ENCODE results near the gene OSER1.
A peak's percentile ranks its signal among the peaks of the same experiment; 100 is the strongest.
"Not testable (repeated sequence)": the region's sequence is repeated elsewhere in the genome, so short reads cannot be mapped to it uniquely, and the experiment has no call there.

OSER1 gene

DNA sequence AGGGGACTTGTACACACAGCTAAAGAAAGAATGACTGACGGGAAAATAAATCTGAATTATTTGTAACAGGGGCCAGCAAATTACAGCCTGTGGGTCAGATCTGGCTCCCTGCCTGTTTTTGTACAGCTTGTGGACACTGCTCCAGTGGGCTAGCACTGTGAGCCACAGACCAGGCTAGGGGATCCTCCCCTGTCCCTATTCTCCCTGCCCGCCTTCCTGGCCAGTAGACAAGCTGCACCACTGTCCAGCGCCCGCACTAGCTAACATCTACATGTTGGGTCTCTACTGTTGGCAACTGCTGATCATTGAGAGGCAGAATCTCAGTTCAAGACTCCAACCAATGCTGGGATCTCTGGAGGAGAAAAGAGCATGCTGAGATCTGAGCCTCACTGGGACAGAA, 10.7 kb downstream of the OSER1 start:
- DNase-seq: no peak

DNA sequence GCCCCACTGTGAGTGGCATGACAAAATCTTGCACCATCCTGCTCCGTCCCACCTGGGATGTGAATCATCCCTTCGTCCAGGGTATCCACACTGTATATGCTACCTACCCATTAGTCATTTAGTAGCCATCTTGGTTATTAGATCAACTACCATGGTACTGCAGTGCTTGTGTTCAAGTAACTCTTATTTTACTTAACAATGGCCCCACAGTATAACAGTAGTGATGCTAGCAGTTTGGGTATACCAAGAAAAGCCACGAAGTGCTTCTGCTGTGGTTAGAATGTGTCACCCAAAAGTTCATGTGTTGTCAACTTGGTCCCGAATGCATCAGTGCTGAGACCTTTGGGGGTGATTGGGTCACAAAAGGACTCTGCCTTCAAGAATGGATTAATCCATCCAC, 11.7 kb downstream of the OSER1 start:
- no peak for DNase-seq

DNA sequence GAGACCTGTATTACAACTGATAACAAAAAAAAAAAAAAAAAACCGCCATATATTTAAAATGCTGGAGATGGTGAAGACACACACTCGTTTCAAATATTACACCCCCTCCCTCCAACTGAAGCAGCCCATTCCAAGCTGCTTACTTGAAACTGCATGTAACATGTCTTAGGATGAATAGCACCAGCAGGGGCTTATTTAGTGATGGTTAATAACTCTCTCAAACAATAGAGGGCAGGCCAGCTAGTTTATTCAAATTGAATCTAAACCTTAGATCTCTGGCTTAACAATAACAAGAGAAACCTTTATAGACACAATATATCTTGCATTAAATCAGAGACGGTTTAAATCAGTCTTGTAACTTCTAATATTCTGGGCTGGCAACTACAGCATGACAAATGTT, 14.3 kb downstream of the OSER1 start:
- DNase-seq: no peak

DNA sequence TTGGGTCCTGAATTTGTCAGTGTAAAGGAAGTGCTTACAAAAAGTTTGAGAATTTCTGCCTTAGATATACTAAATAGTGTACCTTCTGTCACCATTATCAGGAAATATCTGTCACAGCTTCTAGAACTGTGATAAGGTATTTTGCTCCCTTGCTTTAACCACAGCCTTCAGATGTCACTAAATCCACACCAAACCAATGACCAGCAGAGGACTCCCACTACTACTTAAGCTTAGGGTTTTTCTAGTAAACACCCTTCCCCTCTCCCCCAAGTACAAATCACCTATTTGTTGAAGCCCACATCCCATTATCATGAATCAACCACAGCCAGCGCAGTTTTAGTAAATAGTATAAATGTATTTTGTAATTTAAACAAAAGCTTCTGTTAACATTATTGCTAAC, 15.0 kb downstream of the OSER1 start:
- no peak for DNase-seq

DNA sequence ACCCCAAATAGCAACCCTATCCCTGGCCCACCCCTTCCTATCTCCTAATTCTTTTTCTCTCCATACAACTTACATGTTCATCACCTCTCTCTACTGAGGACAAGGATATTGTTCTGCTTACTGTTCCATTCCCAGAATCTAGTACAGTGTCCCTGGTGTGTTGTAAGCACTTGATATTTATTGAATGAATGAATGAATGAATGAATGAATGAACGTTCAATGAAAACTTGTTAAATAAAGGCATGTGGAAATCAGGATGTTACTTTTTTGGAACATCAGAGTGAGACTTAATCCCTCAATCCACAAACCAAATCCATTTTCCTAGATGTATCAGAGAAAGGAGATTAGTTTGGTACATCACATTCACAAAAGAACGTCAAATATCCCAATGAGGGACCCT, 16.8 kb downstream of the OSER1 start:
- DNase-seq: no peak

DNA sequence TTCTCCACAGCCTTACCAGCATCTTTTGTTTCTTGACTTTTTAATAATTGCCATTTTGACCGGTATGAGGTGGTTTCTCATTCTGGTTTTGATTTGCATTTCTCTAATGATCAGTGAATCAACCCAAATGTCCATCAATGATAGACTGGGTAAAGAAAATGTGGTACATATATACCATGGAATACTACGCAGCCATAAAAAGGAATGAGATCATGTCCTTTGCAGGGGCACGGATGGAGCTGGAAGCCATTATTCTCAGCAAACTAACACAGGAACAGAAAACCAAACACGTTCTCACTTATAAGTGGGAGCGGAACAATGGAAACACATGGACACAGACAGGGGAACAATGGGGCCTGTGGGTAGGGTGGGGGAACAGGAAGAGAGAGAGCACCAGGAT, 18.9 kb downstream of the OSER1 start:
- not testable (repeated sequence) for DNase-seq

DNA sequence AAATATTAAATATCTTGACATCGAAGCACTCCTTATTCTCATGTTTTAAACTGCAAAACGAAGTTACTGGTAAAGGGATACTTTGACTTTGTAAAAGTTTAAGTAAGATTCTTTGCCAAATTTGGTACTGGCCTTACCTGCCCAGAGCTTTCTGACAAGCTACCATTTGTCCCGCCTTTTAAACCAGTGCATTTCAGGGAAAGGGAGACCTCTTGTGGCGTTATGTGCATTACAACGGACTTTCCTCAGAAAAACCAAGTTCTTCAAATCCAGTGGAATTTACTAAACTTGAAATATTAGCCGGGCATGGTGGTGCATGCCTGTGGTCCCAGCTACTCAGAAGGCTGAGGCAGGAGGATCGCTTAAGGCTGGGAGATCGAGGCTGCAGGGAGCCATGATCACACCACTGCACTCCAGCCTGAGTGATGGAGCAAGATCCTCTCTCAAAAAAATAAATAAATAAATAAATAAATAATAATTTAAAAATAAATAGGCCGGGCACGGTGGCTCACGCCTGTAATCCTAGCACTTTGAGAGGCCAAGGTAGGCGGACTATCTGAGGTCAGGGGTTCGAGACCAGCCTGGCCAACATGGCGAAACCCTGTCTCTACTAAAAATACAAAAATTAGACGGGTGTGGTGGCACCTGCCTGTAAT, 20.2 kb downstream of the OSER1 start:
- peak; percentile 44 to 50 for DNase-seq

DNA sequence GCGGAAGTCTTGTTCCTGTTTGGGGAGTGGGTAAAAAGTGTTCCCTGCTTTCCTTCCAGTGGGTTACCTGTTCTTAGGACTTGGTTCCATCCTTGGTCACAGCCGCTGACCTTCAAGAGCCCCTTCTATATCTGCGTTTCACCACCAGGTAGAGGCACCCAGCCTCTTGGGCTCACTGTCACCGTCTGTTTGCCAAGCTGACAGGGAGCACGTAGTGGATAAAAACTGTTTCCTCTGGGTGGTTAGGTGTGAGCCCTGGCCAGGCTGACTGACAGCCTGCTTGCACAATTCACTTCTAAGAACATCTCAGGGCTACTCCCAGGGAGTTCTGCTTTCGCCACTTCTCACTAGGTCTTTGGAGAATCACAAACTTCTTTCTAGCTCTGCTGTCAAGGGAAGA, 21.8 kb downstream of the OSER1 start:
- DNase-seq: no peak

DNA sequence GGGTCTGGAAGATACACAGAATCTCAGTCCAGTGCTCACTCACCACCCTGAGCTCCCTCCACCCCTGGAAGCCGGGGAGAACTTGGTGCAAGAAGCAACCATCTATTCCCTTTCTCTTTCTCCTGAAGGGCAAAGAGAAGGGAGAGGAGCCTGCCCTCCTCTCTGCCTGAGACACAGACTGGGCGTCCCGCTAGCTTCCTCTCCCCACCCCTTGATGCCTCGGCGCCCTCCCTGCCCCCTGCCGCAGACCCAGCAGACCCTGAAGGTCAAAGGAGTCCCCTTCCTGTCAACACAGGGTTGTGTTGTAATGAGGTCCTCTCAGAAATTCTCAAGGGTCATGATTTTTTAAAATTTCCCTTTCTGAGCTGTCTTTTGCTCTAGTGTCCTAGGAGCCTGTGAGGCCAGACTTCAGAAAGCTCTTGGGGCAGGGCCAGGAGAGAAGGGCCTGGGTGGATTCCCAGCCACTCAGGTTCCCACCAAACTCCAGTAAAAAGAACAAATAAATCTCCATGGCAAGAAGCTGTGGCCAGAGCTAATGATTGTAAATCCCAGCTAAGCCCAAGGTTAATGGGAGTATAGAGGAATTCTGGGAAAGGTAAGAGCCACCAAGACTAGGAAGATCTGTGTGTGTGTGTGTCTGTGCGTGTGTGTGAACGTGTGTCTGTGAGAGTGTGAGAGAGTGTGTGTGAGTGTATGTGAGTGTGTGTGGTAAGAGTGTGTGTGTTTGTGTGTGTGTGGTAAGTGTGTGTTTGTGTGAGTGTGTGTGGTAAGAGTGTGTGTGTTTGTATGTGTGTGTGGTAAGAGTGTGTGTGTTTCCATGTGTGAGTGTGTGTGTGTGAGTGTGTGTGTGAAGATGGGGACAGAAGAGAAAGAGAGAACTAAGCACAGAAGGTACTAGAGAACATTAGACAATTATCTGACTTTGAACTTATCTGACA, 22.5 kb downstream of the OSER1 start:
- DNase-seq: no peak

DNA sequence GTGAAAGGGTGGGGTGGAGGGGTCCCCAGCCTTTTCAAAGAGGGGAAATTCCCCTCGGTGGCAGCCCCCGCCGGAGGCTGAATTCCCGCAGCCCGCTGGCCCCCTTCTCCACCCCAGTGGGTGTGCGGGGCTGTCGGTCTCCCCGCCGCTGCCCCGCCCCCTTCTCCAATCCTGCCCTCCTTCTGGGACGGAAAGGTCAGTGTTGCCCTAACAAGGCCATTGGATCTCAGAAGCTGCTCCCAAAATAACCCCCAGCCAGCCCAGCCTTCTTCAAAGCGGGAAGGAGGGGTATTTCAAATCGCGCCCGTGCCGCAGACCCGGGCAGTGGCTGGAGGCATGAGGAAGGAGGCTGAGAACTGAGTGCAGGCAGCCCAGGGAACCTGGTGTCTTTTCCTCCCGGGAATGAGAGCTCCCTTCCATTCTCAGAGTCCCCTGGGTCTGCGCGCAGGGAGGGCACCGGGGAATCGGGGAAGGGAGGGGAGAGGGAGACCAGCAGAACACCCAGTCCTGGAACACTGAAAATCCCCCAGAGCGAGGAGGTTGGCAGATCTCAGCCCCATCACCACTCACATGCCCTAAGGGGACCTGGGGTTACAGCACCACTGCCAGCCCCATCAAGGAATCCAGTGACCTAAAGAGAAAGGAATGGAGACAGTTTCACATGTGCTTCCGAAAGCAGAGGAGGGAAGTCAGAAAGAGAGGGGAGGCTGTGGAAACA, 23.4 kb downstream of the OSER1 start, which contains the start of gene JPH2:
Gene JPH2, minus strand, starts transcription at position 135 of the 718 bp plus-strand sequence. CDS start 483 bp downstream, outside the sequence.
- no peak for DNase-seq

DNA sequence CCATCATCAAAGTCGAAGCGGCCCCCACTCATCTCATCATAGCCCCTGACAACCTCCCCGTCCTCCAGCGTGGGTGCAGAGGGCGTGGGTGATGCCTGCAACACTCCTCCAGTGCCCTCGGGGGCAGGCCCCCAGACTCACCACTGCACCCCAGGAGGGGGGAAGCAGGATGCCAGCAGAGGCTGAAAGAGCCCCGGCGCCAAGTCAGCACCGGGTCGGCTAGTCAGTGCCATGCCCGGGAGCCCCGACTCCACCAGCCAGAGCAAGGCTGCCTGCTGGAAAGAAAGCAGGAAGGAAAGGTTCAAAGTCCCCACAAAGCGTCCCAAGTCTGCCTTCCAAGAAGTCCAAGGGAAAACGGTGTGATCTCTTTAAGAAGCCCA, 23.9 kb downstream of the OSER1 start:
- no peak for DNase-seq

DNA sequence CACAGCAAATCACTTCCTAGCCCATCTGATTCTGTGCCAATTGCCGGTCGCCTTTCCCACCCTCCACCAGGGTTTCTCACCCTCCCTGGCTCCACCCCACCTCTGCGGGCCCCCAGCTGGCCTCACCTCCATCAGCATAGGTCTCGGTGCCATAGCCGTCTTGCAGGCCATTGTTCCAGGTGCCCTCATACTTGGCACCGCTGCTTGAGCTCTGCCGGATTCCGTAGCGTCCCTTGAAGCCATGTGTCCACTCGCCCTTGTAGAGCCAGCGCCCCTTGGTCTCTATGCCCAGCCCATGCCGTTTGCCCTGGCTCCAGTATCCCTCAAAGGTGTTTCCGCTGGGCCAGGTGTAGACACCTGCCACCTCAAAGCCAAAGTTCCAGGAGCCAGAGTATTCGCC, 24.4 kb downstream of the OSER1 start:
- no peak for DNase-seq

DNA sequence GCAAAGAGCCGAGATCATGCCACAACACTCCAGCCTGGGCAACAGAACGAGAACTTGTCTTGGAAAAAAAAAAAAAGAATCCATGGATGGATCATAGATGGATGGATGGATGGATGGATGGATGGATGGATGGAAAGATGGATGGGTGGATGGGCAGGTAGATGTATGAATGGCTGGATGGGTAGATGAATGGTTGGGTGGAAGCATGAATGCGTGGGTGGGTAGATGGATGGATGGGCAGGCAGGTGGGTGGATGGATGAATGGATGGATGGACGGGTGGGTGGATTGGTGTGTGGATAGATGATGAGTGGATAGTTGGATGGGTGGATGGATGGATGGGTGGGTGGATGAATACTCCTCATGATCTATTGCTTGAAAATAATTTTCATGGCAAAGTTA, 25.0 kb downstream of the OSER1 start:
- no peak for DNase-seq

DNA sequence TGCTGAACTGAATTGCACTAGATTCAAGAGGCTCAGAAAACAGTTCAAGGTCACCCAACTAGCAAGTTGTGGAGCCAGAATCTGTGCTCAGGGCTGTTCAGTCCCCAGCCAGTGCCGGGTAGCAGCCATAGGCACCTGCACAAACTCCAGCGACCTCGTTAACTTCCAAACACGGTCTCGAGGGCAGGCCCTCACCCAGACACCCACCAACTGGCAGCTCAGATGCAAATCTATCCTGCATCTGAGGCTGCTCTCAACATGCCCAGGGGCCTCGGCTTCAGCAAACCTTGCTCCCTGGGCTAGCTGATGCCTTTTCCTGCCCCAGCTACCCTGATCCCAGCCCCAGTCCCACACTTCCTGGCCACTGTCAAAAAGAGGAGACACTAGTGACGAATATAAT, 27.3 kb downstream of the OSER1 start:
- DNase-seq: no peak

DNA sequence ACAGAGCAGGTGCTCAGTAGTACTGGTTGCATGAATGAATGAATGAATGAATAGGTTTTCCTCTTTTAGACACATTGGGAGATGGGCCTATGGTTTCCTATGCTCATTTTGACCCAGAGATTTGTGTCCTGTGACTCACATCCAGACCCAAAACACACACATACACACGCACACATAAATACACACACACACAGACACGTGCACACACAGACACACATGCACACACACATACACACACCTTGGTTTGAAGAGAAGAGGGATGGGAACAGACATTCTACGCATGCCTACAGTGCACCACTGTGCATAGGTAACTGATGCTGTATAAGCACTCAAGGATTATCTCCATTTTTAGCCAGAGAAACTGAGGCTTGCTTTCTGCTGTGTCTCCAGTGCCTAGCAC, 27.7 kb downstream of the OSER1 start:
- DNase-seq: no peak

DNA sequence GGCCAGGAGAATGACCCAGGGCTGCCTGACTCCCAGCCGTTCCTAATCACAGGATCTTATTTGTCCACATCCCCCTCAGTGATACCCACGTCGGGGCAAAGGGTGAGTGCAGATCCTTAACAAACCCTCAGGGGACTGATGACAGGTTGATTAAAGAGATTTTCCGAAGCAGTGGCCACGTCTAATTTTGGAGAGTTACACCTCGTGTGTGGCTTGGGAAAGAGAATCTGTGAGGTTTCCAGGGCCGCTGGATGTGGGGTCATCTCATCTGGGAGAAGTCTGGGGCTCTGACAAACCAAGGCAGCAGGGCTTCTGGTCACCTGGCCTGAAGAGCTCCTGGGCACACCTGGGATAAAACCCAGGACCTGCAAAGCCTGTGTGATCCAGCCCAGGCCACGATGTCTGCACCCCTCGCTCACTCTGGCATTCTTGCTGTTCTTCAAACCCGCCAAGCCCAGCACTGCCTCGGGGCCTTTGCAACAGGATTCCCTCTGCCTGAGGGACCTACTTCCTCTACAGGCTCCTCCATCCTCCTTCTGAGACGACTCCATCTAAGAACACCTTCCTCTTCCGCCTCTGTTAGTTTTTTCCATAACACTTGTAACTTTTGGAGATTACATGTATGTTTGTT, 28.3 kb downstream of the OSER1 start:
- no peak for DNase-seq

DNA sequence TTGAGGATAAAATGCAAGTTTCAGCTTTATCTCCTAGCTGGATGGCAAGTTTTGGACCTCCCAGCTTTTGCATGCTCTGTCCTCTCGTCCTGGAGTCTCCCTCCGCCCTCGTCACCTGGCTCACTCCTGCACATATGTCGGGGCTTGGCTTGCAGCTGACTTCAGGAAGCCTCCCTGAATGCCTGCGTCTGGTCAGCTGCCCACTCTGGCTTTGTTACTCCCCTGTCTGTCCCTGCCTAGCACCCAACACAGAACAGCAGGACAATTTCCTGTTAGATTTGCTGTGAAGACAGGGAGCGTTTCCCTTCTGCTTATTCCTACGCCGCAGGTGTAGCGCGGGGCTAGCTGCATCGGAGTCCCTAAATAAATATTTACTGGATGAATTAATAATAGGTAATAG, 29.0 kb downstream of the OSER1 start:
- DNase-seq: peak in 1 of 2 experiments; percentile 26

DNA sequence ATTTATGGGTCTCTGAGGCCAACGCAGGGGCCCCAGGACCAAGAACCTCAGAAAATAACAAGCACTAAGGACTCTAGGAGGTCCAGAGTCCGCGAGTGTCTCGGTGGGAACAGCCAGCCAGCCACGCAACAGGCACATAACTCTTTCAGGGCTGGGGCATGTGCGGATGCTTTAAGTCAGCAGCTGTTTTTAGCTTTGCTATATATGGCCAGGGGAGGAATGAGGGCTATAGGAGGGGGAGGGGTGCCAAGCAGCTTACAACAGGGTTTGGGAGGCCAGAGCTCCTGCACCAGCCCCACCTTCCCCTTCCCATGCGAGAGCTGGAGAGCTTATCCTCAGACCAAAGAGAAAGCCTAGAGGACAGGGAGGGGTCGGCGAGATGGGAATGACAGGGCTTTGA, 29.8 kb downstream of the OSER1 start:
- DNase-seq: peak in 1 of 2 experiments; percentile 6

DNA sequence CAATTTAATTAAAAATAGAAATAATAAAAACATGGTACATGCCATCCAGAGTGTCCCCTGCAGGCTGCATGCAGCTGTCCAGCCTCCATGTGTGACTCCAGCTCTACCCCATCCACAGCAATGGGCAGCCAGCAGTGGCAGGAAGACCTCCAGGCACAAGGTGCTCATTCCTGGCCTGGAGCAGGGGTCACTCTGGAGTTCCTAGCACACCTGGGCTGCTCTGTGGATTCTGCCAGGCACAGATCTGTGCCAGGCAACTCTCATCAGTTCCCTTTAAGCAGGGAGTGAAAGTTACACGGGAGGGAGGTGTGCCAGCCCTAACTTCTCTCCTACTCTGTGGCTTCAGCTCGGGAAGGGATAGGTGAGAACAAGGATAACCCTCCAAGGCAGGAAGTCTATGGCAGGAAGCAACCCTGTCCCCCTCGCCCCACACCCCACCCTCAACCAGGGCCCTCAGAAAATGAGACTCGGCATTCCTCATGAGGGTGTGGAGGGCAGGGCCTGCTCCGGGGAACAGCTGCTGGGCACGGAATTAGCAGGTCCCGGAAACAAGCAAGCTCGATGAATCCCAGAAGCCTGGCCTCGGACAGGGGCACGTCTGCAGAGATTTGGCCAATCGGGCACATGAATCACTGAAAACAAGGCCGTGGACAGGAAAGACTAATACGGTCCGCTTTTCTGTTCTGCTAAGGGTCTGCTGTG, 33.6 kb downstream of the OSER1 start:
- DNase-seq: no peak

DNA sequence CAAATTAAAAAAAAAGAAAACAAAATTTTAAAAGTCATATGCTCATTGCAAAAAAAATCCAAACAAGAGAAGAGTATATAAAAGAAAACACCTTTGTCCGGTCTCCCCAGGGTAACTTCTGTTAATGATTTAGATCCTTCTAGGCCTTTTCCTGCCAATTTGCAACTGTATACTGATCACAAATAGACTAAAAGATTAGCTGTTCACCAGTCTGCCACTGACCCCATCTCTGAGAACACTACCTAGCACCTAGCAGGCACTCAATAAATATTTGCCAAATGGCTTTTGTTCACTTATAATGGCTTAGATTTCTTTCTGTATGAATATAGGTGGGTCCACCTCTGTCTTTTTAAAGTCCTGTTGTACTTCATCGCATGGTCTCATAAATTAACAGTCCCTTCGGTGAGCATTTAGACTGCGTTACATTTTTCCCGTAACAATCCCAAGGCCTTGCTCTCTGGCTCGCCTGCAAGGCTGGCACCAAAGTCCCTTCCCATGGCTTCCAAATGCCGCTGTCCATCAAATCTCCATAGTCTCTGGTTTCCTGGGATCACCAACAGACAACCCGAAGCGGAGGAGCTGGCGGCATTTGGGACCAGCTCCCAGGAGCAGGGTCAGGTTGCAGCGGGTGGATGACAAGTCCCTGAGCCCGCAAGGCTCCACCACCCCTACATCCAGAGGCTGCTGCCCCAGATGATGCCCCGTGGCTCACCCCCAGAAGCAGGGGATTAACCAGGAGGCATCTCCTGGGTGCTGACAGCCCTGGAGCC, 35.4 kb downstream of the OSER1 start:
- no peak for DNase-seq

DNA sequence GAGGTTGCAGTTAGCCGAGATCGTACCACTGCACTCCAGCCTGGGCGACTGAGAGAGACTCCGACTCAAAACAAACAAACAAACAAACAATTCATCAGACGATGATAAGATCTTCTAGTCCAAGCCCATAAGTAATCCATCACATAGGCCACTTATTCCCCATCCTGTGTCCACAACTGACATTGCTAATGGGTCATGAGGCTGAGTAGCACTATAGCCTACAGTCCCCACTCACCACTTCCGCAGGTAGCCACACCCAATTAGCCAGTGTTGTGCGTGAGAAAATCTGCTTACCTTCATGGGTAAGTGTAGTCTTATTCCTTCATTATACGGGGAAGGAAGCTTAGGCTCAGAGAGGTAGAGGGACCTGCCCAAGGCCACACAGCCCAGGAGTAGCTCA, 36.7 kb downstream of the OSER1 start:
- DNase-seq: no peak

DNA sequence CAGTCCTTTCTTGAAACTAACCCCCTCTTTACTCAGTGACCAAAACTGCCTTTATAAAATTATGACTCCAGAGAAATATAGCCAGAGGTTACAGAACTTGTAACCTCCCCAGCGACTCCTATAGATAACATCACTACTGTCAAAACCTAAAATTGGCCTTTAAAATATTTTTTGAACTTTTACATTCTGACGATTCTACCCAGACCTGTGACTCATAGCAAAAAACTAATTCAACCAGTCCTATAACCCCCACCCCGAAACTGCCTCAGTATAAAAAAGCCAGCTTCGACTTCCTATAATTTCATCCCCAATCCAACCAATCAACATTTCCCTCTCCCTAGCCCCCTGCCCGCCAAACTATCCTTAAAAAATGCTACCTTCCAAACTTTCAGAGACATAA, 37.5 kb downstream of the OSER1 start:
- DNase-seq: no peak

Measured in SHP77 (cell line).